ENCODE results near the gene HOXD8. TPM values are rescaled to one million over a fixed set of nuclear protein-coding genes. Genes with fewer than 3 reads are reported as not detected.

The HOXD8 gene
- total RNA-seq, 1 donor from 2014 or later: 1.1 TPM

DNA sequence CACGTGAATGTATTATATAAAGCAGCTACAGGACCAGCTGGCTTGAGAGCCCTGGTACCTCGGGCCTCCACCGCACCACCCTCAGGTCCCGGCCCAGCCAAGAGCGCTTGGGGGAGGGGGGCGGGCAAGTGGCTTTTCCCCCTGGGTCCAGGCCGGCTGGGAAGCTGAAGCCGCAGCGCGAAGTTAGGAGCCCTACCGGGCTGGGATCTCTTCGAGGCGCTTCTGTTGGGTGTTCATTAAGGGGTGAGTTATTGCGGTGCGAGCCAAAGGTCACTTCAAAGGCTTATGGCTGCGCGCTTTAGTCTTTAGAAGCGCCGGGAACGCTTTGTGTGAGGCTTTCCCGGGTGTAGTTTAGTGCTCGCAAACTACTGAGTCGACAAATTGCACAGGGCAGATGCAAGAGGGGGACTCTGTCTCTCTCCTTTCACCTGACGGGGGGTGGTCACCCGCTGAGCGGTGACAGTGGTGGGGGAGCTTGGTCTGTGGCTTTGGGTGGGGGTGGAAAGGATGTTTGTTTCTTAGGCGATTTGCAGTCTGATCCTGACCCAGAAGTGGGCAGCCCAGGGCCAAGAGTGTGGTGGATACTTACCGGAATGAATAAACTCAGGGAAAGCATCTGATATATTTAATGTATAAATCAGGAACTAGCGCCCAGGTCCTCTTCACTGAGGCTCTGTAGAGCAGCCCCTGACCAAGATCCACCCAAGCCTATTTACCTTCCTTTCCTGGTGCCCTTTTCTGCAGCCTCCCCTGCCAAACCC, 33.6 kb downstream of the HOXD8 start:
- intact Hi-C loops (cut with DNase I): no loop called here
- DNase-seq (ENCODE audit: low spot score): no peak

DNA sequence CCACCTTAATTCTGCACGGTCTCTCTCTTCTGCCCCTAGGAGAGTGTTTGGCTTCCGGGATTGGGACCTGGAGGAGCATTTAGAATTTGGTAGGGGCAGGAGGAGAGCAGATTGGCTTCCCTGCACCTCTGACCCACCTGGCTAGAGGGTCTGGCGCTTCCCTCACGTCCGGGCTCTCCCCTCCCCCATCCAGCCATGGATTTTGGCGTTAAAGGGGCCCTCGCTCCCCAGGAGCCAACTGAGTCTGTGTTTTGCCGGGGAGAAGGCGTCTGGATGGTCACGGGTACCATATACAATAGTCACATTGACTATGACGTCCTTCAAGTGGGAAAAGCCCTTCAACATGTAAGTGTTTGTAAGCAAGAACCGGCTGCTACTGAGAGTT, 34.2 kb downstream of the HOXD8 start:
- intact Hi-C loops (cut with DNase I): no loop called here
- no peak for DNase-seq (ENCODE audit: low spot score)

DNA sequence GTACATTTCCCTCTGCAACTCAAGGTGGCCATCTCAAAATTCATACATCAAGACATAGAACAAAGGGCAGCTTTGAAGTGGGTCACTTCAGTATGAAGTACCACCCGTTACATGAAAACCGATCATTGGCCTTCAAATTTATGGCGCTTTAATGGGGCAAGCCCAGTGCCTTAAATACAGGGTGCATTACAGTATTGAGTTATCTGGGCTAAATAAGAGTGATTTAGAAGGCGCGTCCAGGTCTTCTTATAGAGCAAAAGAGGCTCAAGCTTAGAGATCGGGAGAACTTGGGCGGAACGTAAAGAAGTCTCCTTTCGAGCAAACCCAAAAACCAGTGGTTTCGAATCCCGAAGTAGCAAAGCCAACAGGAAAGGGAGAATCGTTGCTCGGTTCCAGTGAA, 34.7 kb downstream of the HOXD8 start:
- no peak for DNase-seq (ENCODE audit: low spot score)
- intact Hi-C loops (cut with DNase I): no loop called here

DNA sequence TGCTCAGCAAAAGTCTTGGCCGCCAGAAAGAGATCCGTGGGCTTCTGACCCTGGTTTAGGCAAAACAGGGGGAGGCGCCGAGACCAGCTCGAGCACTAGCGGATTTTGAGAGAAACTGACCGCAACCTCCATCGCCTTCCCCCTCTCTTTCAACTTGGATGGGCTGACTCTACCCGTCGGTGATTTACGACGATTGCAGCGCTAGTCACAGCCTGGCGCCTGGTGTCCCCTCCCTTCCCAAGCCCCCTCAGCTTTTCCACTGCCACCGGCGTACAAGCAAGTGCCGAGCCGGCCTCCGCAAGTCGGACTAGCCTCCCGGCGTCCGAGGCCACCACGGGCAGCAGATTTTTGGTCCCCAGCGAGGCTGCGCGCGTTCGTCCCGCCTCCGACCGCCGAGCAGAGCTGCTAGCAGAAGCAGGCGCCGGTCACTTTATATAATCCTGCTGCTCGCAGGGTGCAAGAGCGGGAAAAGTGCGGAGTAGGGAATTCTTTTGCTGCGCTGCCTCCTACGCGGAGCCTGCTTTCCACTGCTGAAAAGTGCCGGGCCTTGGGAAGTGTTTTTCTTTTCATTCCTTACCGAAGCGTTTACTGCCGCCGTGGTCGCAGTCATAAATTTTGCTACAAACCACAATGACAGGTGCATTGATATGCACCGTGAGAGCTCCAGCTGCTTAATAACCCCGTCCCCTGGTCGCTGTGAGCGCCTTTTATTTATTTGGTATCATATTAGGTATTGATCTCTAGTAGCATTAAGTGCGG, 35.3 kb downstream of the HOXD8 start:
- DNase-seq (ENCODE audit: low spot score): no peak
- intact Hi-C loops (cut with DNase I): no loop called here

DNA sequence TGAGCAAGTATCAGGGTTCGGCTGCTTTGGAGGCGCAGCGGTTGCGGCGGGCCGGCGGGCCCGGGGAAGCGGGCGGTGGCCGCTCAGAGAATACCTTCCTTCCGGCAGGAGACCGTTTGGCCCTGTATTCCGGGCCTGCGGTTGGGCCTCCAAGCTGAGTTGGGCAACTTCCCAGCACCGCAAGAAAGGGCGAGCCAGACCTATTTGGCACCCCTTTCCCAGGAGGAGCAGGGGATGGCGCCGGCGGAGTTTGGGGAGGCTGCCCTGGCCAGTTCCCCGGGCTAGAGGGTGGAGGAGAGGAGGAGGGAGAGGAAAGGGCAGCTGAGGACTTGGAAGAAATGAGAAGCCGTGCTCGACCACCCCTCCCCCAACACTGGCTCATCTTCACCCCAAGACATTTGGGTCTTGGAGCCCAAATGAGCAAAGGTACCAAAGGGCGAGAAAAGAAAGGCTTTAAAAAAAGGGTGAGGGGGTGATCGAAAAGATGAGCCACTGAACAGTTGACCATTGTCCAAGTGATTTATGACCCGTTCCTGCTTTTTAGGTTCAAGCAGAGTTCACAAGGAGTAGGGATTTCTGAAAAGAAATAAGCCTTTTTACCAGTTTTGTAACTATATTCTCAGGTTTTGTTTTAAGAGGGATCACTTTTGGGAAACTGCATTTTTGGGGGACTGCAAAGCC, 36.0 kb downstream of the HOXD8 start:
- no peak for DNase-seq (ENCODE audit: low spot score)
- intact Hi-C loops (cut with DNase I): no loop called here

DNA sequence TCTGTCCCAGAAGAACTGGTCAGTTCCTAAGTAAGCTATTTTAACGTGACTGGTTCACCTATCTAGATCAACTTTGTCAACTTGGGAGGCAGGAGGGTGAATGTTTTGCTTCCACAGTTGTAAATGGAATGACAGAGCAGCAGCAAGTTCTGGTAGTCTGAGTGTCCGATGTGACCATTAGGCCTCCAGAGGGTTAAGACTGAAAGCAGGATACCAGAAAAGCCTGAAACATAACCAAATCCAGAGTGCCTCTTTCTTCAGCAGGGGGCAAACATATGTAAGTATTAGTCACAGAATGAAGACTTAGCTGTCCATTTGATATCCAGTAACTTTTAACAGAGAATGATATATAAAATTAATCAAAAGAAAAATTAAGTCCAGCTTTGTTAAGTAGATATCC, 36.8 kb downstream of the HOXD8 start:
- DNase-seq (ENCODE audit: low spot score): no peak
- intact Hi-C loops (cut with DNase I): no loop called here

DNA sequence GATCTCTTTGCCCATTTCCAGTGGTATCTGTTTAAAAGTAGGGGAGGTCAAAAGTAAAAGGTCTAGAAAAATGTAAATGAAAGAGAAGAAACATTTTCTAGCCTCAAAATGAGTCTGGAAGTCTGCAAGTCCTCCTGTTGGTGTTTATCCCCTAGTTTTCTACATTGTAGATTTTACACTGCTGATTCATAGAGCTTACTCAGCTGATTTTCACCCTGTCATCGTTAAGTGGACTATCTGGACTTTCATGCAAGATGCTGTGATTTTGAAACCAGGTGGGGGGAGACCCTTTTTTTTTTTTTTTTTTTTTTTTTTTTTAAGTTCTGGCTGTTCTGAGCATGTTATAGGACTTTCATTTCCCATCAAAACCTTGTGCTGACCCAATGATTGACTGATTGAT, 37.9 kb downstream of the HOXD8 start:
- no peak for DNase-seq (ENCODE audit: low spot score)
- intact Hi-C loops (cut with DNase I): no loop called here

DNA sequence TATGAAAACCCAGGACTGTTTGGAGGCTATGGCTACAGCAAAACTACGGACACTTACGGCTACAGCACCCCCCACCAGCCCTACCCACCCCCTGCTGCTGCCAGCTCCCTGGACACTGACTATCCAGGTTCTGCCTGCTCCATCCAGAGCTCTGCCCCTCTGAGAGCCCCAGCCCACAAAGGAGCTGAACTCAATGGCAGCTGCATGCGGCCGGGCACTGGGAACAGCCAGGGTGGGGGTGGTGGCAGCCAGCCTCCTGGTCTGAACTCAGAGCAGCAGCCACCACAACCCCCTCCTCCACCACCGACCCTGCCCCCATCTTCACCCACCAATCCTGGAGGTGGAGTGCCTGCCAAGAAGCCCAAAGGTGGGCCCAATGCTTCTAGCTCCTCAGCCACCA, 39.7 kb downstream of the HOXD8 start:
- no peak for DNase-seq (ENCODE audit: low spot score)

DNA sequence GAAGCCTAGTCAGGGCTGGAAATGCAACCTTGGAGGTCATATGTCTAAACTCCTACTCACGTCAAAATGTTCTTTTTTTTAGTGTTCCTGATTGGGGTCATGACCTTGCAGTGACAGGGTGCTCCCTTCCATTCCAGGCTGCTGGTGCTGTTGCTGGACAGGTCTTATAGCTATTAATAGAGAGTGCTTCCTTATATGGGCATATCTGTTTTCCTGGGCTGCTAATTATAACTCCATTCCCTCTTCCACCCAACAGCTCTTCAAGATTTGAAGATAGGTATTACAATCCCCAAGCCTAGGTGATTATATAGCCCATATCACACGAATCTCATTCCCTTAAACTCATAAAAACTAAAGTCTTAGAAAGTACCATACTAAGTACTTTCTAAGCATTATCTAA, 40.2 kb downstream of the HOXD8 start:
- no peak for DNase-seq (ENCODE audit: low spot score)
- intact Hi-C loops (cut with DNase I): loop anchor here (2.0 kb wide), 1 partner anchor 13 kb away; the partner anchor contains the start of gene HOXD3

More for the DNA sequence above, 39.7 kb downstream of the HOXD8 start:
- intact Hi-C loops (cut with DNase I): no loop called here

DNA sequence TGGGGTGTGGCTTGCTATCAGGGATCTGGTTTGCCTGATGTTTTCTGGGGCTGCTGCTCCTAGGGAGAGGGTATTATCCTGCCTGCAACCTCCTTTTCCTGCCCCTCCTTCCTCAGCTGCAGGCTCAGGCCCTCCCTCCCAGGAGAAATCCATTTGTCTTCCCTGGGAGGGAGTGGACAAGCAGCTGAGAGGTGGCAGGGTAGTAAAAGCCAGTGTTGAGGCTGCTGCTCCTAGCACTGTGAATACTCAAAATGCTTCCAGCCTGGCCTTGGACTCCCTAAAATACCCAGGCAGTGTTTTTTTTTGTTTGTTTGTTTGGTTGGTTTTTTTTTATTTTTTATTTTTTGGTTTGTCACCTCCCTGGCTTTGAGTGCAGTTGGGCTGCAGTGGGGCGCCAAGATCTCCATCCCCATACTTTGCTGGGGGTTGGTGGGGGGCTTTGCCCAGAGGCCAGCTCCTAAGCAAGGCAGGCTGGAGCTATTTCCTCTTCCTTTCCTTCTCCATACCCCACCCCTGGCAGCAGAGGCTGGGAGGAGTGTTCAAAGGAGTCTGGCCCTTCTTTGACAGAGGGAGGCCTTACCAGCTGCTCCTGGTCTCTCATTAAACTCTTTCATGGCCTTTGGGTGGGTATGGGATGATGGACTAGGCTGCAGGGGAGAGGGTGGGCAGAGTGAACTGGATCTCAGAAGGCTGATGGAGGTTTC, 41.2 kb downstream of the HOXD8 start:
- DNase-seq (ENCODE audit: low spot score): no peak
- intact Hi-C loops (cut with DNase I): loop anchor here (2.0 kb wide), 1 partner anchor 14 kb away; the partner anchor contains the start of gene HOXD3

DNA sequence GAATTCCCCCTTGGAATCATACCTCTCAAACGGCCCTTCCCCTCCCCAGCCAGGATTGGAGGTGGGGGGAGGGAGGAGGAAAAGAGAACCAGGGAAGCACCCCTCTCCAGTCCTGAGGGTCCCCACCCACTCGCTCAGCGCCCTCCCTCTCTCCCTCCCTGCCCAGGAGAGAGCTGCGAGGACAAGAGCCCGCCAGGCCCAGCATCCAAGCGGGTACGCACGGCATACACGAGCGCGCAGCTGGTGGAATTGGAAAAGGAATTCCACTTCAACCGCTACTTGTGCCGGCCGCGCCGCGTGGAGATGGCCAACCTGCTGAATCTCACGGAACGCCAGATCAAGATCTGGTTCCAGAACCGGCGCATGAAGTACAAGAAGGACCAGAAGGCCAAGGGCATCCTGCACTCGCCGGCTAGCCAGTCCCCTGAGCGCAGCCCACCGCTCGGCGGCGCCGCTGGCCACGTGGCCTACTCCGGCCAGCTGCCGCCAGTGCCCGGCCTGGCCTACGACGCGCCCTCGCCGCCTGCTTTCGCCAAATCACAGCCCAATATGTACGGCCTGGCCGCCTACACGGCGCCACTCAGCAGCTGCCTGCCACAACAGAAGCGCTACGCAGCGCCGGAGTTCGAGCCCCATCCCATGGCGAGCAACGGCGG, 42.0 kb downstream of the HOXD8 start:
- intact Hi-C loops (cut with DNase I): loop anchor here (2.0 kb wide), 1 partner anchor 15 kb away; the partner anchor contains the start of gene HOXD3
- no peak for DNase-seq (ENCODE audit: low spot score)

DNA sequence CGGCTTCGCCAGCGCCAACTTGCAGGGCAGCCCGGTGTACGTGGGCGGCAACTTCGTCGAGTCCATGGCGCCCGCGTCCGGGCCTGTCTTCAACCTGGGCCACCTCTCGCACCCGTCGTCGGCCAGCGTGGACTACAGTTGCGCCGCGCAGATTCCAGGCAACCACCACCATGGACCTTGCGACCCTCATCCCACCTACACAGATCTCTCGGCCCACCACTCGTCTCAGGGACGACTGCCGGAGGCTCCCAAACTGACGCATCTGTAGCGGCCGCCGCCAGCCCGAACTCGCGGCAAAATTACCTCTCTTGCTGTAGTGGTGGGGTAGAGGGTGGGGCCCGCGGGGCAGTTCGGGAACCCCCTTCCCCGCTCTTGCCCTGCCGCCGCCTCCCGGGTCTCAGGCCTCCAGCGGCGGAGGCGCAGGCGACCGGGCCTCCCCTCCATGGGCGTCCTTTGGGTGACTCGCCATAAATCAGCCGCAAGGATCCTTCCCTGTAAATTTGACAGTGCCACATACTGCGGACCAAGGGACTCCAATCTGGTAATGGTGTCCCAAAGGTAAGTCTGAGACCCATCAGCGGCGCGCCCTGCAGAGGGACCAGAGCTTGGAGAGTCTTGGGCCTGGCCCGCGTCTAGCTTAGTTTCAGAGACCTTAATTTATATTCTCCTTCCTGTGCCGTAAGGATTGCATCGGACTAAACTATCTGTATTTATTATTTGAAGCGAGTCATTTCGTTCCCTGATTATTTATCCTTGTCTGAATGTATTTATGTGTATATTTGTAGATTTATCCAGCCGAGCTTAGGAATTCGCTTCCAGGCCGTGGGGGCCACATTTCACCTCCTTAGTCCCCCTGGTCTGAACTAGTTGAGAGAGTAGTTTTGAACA, 42.7 kb downstream of the HOXD8 start:
- DNase-seq (ENCODE audit: low spot score): no peak
- intact Hi-C loops (cut with DNase I): no loop called here

DNA sequence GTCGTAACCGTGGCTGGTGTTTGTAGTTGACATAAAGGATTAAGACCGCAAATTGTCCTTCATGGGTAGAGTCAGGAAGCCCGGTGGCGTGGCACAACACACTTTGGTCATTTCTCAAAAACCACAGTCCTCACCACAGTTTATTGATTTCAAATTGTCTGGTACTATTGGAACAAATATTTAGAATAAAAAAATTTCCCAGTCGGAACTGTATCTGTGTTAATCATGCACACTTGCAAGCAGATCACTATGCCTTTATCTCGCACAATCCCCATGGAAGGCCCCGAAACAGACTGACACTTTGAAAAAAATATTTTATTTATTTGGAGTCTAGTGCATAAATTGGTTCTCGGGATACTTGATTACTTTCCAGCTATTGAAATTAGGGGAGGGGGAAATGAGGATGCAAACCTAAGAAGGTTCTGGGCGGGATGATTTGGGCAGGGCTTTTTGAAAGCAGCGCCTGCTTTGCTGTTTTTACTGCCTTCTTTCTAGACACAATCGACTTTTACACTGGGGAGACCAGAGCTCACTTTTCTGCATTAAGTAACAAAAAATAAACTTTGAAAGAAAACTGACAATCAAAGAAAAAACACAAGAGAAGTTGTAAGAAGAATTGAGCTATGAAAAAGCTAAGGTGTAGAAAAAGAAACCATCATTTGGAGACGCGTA, 43.5 kb downstream of the HOXD8 start:
- no peak for DNase-seq (ENCODE audit: low spot score)
- intact Hi-C loops (cut with DNase I): no loop called here

DNA sequence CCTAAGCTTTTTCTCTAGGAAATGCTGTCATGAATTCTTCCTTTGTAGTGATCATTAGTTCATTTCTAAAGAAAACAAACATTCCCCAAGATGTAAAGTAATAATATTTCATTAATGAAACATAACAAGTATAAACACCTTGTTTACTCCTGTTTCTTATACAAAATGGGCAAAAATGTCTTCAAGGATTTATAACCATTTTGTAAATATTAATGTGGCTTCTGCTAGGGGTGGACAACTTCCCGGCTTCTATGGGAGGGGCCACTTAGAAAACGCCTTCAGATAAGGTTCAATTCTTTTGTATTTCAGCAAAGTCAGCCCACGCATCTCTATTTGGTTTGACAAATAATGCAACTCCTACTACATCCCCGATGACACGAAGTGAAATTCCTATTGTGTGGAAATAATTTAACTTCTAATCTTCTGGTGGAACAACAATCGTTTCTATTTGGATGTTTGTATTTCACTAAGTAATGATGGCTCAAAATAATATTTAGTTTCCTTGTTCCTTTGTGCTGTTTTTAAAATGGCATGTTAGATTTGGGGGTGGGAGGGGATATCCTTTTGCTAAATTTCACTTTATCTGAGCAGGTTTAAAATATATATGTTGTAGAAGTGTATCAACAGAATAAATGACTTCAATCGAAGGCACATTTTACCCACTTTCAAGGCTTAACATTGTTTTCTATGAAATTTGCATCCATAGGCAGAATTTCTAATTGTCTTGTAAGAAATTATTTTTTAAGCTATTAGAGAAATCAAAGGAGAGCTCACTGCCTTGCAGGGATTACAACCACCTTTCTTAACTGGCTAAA, 44.3 kb downstream of the HOXD8 start:
- DNase-seq (ENCODE audit: low spot score): no peak
- intact Hi-C loops (cut with DNase I): no loop called here

DNA sequence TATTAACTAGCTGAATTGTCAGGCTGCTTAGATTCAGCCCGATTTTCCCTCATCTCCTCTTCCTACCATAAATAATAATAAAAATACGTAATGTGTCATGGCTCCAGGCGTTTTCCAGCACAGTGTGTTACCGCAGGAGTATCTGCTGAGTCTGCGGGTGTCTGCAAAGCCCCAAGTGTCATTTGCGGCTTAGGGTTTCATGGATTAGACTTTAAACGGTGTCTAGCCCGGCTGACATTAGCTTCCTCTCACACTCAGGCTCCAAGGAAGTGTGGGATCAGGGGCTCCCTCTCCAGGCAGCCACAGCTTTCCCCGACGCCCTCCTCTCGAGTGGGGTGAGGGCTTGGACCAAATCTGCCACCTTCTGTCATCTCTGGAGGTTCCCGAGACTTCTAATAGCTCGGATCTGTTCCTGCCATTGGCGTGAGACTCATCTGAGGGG, 44.9 kb downstream of the HOXD8 start:
- no peak for DNase-seq (ENCODE audit: low spot score)
- intact Hi-C loops (cut with DNase I): no loop called here

DNA sequence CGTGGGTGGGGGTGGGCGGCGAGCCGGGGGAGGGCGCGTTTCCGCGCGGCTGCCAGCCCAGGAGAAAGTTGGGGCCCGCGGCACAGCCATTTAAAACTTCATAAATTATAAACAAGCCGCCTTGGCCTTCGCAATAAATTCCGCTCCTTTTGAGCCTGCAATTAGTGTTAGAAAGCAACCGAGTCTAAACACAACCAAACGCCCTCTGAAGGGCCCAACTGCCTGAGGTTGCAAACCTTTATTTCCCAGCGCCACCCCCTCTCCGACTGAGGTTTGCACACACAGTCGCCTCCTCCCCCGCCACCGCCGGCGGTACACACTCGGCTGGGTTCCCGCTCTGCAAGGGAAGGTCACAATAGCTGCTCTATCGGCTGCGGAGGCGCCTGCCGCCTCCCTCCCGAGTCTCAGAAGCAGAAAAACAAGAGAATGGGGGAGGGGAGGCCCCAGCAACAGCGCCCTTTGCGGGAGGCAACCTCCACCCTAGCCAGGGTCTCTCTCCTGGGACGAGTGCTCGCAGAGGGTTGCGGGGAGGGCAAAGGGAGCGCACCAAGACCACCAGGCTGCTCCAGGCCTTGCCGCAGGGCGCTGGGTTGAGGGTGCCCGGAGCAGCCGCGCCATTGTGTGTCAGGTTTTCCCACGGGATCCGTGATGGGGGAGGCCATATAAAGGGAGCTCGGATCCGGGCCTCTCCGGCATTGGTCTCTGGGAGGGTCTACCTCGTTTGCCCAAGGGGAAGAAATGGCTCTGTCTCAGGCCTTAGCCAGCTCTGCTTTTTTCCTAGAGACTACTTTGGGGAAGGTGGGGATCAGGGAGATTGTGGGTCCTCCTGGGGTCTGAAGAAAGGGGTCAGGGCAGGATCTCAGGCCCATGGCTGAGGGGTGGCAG, 45.6 kb downstream of the HOXD8 start:
- intact Hi-C loops (cut with DNase I): no loop called here

More for the DNA sequence above, 45.6 kb downstream of the HOXD8 start:
- DNase-seq (ENCODE audit: low spot score): no peak

Measured in cardiac septum (tissue), 1 donor.